ENCODE data around the gene RHOF.

RHOF gene

DNA sequence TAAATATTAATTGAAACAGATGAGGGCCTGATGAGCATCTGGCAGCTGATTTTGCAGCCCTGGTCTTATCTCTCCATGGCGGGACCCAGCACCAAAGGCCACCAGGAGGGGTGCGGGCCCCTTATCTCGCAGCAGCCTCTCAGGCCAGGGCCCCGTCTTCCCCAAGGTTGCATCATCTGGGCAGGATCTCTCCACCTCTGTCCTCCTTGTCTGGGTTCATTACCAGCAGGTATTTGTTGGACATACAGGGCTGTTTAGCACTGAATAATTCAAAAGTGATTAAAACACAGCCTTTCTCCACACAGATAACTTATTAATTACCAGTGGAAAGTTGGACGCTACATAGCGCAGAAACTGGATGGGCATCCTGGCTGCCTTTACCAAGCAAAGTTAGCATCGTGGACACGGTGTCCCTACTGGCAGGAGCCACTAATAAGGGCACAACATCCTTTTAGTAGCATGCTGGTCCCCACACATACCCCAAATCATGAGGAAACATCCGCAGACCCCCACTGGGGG is 55.1 kb downstream of the RHOF start:
- DNase-seq (ENCODE audit: low read depth): no peak

DNA sequence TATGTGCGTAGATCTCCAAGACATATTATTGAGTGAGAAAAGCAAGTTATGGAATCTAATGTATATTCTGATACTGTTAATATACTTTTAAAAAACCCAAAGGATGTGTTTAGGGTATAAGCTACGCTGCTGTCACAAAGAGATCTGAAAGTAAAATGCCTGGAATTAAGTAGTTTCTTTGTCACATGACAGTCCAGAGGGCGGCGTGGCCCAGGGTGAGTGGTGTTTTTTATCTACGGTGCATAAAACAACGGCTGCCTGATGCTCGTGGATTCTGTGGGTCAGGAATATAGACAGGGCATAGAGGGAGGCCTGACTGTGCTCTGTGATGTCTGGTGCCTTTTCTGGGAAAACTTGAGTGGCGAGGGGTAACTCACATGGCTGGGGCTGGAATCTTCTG is 59.6 kb downstream of the RHOF start:
- TF ChIP-seq, protein P1, sequence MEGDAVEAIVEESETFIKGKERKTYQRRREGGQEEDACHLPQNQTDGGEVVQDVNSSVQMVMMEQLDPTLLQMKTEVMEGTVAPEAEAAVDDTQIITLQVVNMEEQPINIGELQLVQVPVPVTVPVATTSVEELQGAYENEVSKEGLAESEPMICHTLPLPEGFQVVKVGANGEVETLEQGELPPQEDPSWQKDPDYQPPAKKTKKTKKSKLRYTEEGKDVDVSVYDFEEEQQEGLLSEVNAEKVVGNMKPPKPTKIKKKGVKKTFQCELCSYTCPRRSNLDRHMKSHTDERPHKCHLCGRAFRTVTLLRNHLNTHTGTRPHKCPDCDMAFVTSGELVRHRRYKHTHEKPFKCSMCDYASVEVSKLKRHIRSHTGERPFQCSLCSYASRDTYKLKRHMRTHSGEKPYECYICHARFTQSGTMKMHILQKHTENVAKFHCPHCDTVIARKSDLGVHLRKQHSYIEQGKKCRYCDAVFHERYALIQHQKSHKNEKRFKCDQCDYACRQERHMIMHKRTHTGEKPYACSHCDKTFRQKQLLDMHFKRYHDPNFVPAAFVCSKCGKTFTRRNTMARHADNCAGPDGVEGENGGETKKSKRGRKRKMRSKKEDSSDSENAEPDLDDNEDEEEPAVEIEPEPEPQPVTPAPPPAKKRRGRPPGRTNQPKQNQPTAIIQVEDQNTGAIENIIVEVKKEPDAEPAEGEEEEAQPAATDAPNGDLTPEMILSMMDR (IDR thresholded peaks at IDR 0.05; ENCODE audit: low read depth, low read length): no peak
- TF ChIP-seq POLR2A (IDR thresholded peaks at IDR 0.05; ENCODE audit: extremely low read depth, insufficient read length): no peak
- no peak for TF ChIP-seq MYC (IDR thresholded peaks at IDR 0.05; ENCODE audit: low read depth, low read length)
- TF ChIP-seq, protein P2, sequence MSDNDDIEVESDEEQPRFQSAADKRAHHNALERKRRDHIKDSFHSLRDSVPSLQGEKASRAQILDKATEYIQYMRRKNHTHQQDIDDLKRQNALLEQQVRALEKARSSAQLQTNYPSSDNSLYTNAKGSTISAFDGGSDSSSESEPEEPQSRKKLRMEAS (IDR thresholded peaks at IDR 0.05; ENCODE audit: low read depth, low read length): no peak
- no peak overlapping the region for H3K4me3 ChIP-seq (ENCODE audit: low read depth, low read length)
- no peak for DNase-seq (ENCODE audit: low read depth)

More for the DNA sequence above, 55.1 kb downstream of the RHOF start:
- H3K4me3 ChIP-seq (ENCODE audit: low read depth, low read length): no peak overlapping the region
- TF ChIP-seq POLR2A (IDR thresholded peaks at IDR 0.05; ENCODE audit: extremely low read depth, insufficient read length) (no peak), MYC (IDR thresholded peaks at IDR 0.05; ENCODE audit: low read depth, low read length) (no peak)
- TF ChIP-seq, protein P2 (IDR thresholded peaks at IDR 0.05; ENCODE audit: low read depth, low read length): no peak
- TF ChIP-seq, protein P1 (IDR thresholded peaks at IDR 0.05; ENCODE audit: low read depth, low read length): no peak

GRCh38 chr12:121731473-121731872 is 62.0 kb downstream of the RHOF start:
- DNase-seq (ENCODE audit: low read depth): no peak
- TF ChIP-seq, protein P2 (IDR thresholded peaks at IDR 0.05; ENCODE audit: low read depth, low read length): no peak
- TF ChIP-seq, protein P1 (IDR thresholded peaks at IDR 0.05; ENCODE audit: low read depth, low read length): no peak
- H3K4me3 ChIP-seq (ENCODE audit: low read depth, low read length): no peak overlapping the region

GRCh38 chr12:121729021-121729420 is 64.5 kb downstream of the RHOF start:
- TF ChIP-seq, protein P2 (IDR thresholded peaks at IDR 0.05; ENCODE audit: low read depth, low read length): no peak
- TF ChIP-seq MYC (IDR thresholded peaks at IDR 0.05; ENCODE audit: low read depth, low read length) (no peak), POLR2A (IDR thresholded peaks at IDR 0.05; ENCODE audit: extremely low read depth, insufficient read length) (no peak)
- TF ChIP-seq, protein P1 (IDR thresholded peaks at IDR 0.05; ENCODE audit: low read depth, low read length): no peak
- H3K4me3 ChIP-seq (ENCODE audit: low read depth, low read length): no peak overlapping the region
- no peak for DNase-seq (ENCODE audit: low read depth)
